Measurements from ENCODE around the gene GBP3. TPM values are rescaled to one million over a fixed set of nuclear protein-coding genes. Genes with fewer than 3 reads are reported as not detected.
A peak's percentile ranks its signal among the peaks of the same experiment; 100 is the strongest.
"Not testable (repeated sequence)": the region's sequence is repeated elsewhere in the genome, so short reads cannot be mapped to it uniquely, and the experiment has no call there.

GBP3 gene
- total RNA-seq, 1 experiment from 2014 or later: 0.12 TPM

GRCh38 chr1:88974616-88975172 is 48.0 kb downstream of the GBP3 start:
- not testable (repeated sequence) for H3K27ac ChIP-seq; H3K4me3 ChIP-seq; H3K27me3 ChIP-seq; H3K4me1 ChIP-seq; H3K9me3 ChIP-seq (replicated peaks); DNase-seq; H3K36me3 ChIP-seq

GRCh38 chr1:88973520-88974137 is 49.0 kb downstream of the GBP3 start:
- H3K36me3 ChIP-seq: 0 out of 2 replicates have a peak, but pooled peaks cover 4% of the 10 kb centered on the region
- H3K27ac ChIP-seq: no peak overlapping the region
- no peaks in the 10 kb centered on the region for H3K9me3 ChIP-seq (replicated peaks)
- no peak overlapping the region for H3K4me3 ChIP-seq
- DNase-seq: peak in 1 of 2 experiments; percentile 53
- H3K27me3 ChIP-seq: no peaks in the 10 kb centered on the region
- H3K4me1 ChIP-seq: no peaks in the 10 kb centered on the region

- no peak overlapping the region for H3K27ac ChIP-seq
- no peaks in the 10 kb centered on the region for H3K27me3 ChIP-seq
- H3K4me1 ChIP-seq: no peaks in the 10 kb centered on the region
- DNase-seq: no peak
- H3K9me3 ChIP-seq (replicated peaks): no peaks in the 10 kb centered on the region
- H3K36me3 ChIP-seq: peaks cover 37% of the 10 kb centered on the region
- H3K4me3 ChIP-seq: no peak overlapping the region
Observed at GRCh38 chr1:88961647-88962275, 60.9 kb downstream of the GBP3 start.

GRCh38 chr1:88961081-88961480 is 61.6 kb downstream of the GBP3 start:
- Histone ChIP-seq H3K4me1 (no peaks in the 10 kb centered on the region), H3K9me3 (replicated peaks) (no peaks in the 10 kb centered on the region), H3K4me3 (no peak overlapping the region), H3K36me3 (peaks cover 34% of the 10 kb centered on the region), H3K27ac (no peak overlapping the region), H3K27me3 (no peaks in the 10 kb centered on the region)
- no peak for DNase-seq

Other genes with a start within 250 kb of the GBP3 start
- gene GTF2B, start 131.3 kb downstream of the GBP3 start, total RNA-seq (2014; rRNA removed; shearing (Covaris generic)): 48.6 and 49.0 TPM in 2 replicates
- 32.6 and 41.9 TPM in 2 replicates for gene KYAT3, start 30.2 kb downstream of the GBP3 start, total RNA-seq (2014; rRNA removed; shearing (Covaris generic))
- 27.9 and 29.8 TPM in 2 replicates for gene RBMXL1, start 30.2 kb downstream of the GBP3 start, total RNA-seq (2014; rRNA removed; shearing (Covaris generic))
- gene GBP1, start 42.3 kb upstream of the GBP3 start, total RNA-seq (2014; rRNA removed; shearing (Covaris generic)): 0.15 and 0.30 TPM in 2 replicates
- 0.47 and 0.51 TPM in 2 replicates for gene GBP2, start 103.2 kb upstream of the GBP3 start, total RNA-seq (2014; rRNA removed; shearing (Covaris generic))
- gene GBP7, start 153.1 kb upstream of the GBP3 start, total RNA-seq (2014; rRNA removed; shearing (Covaris generic)): not detected in 2 replicates
- 0.02 TPM in 1 of 2 replicates, not detected in the other for gene GBP4, start 176.1 kb upstream of the GBP3 start, total RNA-seq (2014; rRNA removed; shearing (Covaris generic))
- gene GBP5, start 250.0 kb upstream of the GBP3 start, total RNA-seq (2014; rRNA removed; shearing (Covaris generic)): 0.08 TPM in 1 of 2 replicates, not detected in the other